Calu3 (cell line): Measurements from ENCODE around the gene EPHB3. TPM values are rescaled to one million over a fixed set of nuclear protein-coding genes. Genes with fewer than 3 reads are reported as not detected.

ENCODE experiments used
- BruUV-seq: library from RNA; stranded (reverse); fragments of 400-500 nt; replicated peaks from 2 replicates; lab custom pipeline; 2021; lab: Mats Ljungman, UMichigan
- CTCF ChIA-PET: fragments of 300-600 bp; sonication (Branson Sonifier 250); formaldehyde crosslinking; loops from one replicate; lab custom pipeline; 2022; ENCODE audit warnings: antibody characterized with exemption; lab: Charles Lee
- DNase-seq: peaks from one replicate; pipeline ENCODE4 v3.0.0; 2022
- H3K27ac Mint-ChIP-seq: one replicate; pipeline ENCODE4 v1.8.0; 2022; ENCODE audit warnings: mixed read lengths; ENCODE audit not compliant: unreplicated experiment
- H3K27me3 Mint-ChIP-seq: one replicate; pipeline ENCODE4 v1.8.0; 2022; ENCODE audit warnings: mixed read lengths; ENCODE audit not compliant: unreplicated experiment
- H3K36me3 Mint-ChIP-seq: one replicate; pipeline ENCODE4 v1.8.0; 2022; ENCODE audit warnings: mild to moderate bottlenecking, moderate library complexity, mixed read lengths; ENCODE audit not compliant: insufficient read depth, unreplicated experiment
- H3K4me1 Mint-ChIP-seq: one replicate; pipeline ENCODE4 v1.8.0; 2022; ENCODE audit warnings: mild to moderate bottlenecking, low read depth, mixed read lengths; ENCODE audit not compliant: unreplicated experiment
- H3K4me3 Mint-ChIP-seq: one replicate; pipeline ENCODE4 v1.8.0; 2022; ENCODE audit warnings: mild to moderate bottlenecking, low read depth, moderate library complexity, mixed read lengths; ENCODE audit not compliant: unreplicated experiment
- H3K9me3 Mint-ChIP-seq: one replicate; pipeline ENCODE4 v1.8.0; 2022; ENCODE audit warnings: low read depth, mixed read lengths; ENCODE audit not compliant: unreplicated experiment
- CTCF ChIP-seq: fragments of 200-600 bp; IDR thresholded peaks from one replicate; pipeline ENCODE4 v1.8.0; 2022; ENCODE audit warnings: antibody characterized with exemption; ENCODE audit not compliant: unreplicated experiment
- intact Hi-C: fragments of 100-400 bp; cut with micrococcal nuclease; formaldehyde crosslinking; loops from one replicate; pipeline ENCODE4 v1.10.0; 2022; ENCODE audit not compliant: unreplicated experiment
- total RNA-seq: library from RNA; stranded (reverse); gene quantifications from 2 replicates; pipeline ENCODE4 v1.2.3, GENCODE V29; 2022

EPHB3 gene
- total RNA-seq, 1 experiment from 2014 or later = 2.5 TPM

- TF ChIP-seq CTCF = no peak
- Mint-ChIP-seq H3K27ac (no peak overlapping the region), H3K4me3 (peak overlapping the region; percentile 58), H3K4me1 (no peaks in the 10 kb centered on the region), H3K9me3 (no peaks in the 10 kb centered on the region), H3K27me3 (peaks cover 100% of the 10 kb centered on the region), H3K36me3 (no peaks in the 10 kb centered on the region)
- DNase-seq = no peak
- CTCF ChIA-PET = interaction anchor here (0.6 to 3.9 kb wide), 14 partner anchors 11 to 141 kb away, joined by 3 to 85 read pairs (median 6); no protein-coding TSS in a partner anchor
- intact Hi-C loops = loop anchor here (10.0 kb wide), 1 partner anchor 139 kb away; the partner anchor contains the start of gene THPO
- BruUV-seq = no TSS peak
These were observed 47.5 kb upstream of the EPHB3 start for GRCh38 chr3:184514171-184514490.

- intact Hi-C loops = no loop called here
- Mint-ChIP-seq H3K27me3 (peaks cover 81% of the 10 kb centered on the region), H3K27ac (no peak overlapping the region), H3K4me1 (peaks cover 9% of the 10 kb centered on the region), H3K9me3 (no peaks in the 10 kb centered on the region), H3K4me3 (no peak overlapping the region), H3K36me3 (peaks cover 5% of the 10 kb centered on the region)
- CTCF ChIA-PET = interaction anchor here (1.0 kb wide), 1 partner anchor 153 kb away, joined by 5 read pairs; no protein-coding TSS in a partner anchor
- no peak for TF ChIP-seq CTCF
- no TSS peak for BruUV-seq
- DNase-seq = peak; percentile 54
These were observed 37.6 kb upstream of the EPHB3 start for GRCh38 chr3:184523825-184524615.

- CTCF ChIA-PET = interaction anchor here (0.7 to 1.0 kb wide), 3 partner anchors 11 to 153 kb away, joined by 5 to 9 read pairs (median 5); no protein-coding TSS in a partner anchor
- no TSS peak for BruUV-seq
- TF ChIP-seq CTCF = no peak
- Mint-ChIP-seq H3K27me3 (peaks cover 85% of the 10 kb centered on the region), H3K27ac (no peak overlapping the region), H3K4me1 (peaks cover 9% of the 10 kb centered on the region), H3K9me3 (no peaks in the 10 kb centered on the region), H3K36me3 (peaks cover 5% of the 10 kb centered on the region), H3K4me3 (peak overlapping the region; percentile 75)
- no peak for DNase-seq
- intact Hi-C loops = no loop called here
These were observed 36.6 kb upstream of the EPHB3 start for GRCh38 chr3:184524981-184525336.

GRCh38 chr3:184525337-184526087 lies 36.1 kb upstream of the EPHB3 start:
- Mint-ChIP-seq H3K36me3 (peaks cover 5% of the 10 kb centered on the region), H3K4me1 (peaks cover 9% of the 10 kb centered on the region), H3K4me3 (peak overlapping the region; percentile 75), H3K27me3 (peaks cover 91% of the 10 kb centered on the region), H3K27ac (no peak overlapping the region), H3K9me3 (no peaks in the 10 kb centered on the region)
- intact Hi-C loops = no loop called here
- no peak for DNase-seq
- TF ChIP-seq CTCF = no peak
- no TSS peak for BruUV-seq
- CTCF ChIA-PET = interaction anchor here (0.6 to 1.0 kb wide), 5 partner anchors 12 to 522 kb away, joined by 4 to 9 read pairs (median 5); no protein-coding TSS in a partner anchor
